Astrocyte (in vitro differentiated cells and primary cell): ENCODE results near the gene RICTOR.

Experiments used
- EZH2 ChIP-seq: IDR thresholded peaks from 2 replicates; pipeline ENCODE4 v1.6.1; 2012; ENCODE audit warnings: mild to moderate bottlenecking, low read length, inconsistent platforms; ENCODE audit not compliant: insufficient read depth
- TF ChIP-seq, protein P1 (sequence below): IDR thresholded peaks from 2 replicates; pipeline ENCODE4 v1.5.1; 2011; ENCODE audit warnings: low read depth, mild to moderate bottlenecking, inconsistent platforms, low read length, moderate library complexity; ENCODE audit not compliant: insufficient read depth

DNA sequence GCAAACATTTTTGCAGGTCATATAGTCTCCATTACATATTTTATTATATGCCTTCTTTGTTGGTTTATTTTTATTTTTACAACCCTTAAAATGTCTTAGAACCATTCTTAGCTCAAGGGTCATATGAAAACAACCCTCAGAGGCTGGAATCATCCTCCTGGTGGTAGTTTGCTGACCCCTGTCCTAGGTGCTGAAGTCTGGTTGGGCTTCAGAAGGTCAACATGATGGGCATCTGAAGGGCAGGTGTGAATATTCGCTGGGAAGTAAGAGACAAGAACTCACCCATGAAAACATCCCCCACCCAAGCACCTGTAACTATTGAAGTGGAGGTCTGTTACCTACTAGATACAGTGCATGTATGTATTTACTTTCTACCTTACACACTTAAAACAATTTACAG lies 153.0 kb downstream of the RICTOR start:
- TF ChIP-seq, protein P1, sequence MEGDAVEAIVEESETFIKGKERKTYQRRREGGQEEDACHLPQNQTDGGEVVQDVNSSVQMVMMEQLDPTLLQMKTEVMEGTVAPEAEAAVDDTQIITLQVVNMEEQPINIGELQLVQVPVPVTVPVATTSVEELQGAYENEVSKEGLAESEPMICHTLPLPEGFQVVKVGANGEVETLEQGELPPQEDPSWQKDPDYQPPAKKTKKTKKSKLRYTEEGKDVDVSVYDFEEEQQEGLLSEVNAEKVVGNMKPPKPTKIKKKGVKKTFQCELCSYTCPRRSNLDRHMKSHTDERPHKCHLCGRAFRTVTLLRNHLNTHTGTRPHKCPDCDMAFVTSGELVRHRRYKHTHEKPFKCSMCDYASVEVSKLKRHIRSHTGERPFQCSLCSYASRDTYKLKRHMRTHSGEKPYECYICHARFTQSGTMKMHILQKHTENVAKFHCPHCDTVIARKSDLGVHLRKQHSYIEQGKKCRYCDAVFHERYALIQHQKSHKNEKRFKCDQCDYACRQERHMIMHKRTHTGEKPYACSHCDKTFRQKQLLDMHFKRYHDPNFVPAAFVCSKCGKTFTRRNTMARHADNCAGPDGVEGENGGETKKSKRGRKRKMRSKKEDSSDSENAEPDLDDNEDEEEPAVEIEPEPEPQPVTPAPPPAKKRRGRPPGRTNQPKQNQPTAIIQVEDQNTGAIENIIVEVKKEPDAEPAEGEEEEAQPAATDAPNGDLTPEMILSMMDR, result no peak
- TF ChIP-seq EZH2, result no peak
